Activated B cell treated with CpG ODN at 0.5 μM for 24 hours (primary cell): ENCODE measurements around the gene CLTCL1. TPM values are rescaled to one million over a fixed set of nuclear protein-coding genes. Genes with fewer than 3 reads are reported as not detected.

Source experiments
- ATAC-seq: fragments of 200-7000 bp; cut with Tn5 transposase; one replicate; pipeline ENCODE4 v1.10.0; 2021; ENCODE audit warnings: low read depth, mild to moderate bottlenecking, moderate library complexity
- CTCF ChIA-PET: fragments of 350-600 bp; sonication (Branson Sonifier 250); formaldehyde crosslinking; loops from one replicate; lab custom pipeline; 2021; ENCODE audit warnings: antibody characterized with exemption; lab: Charles Lee
- POLR2A ChIA-PET: fragments of 350-600 bp; sonication (Branson Sonifier 250); formaldehyde crosslinking; loops from one replicate; lab custom pipeline; 2021; ENCODE audit warnings: antibody characterized with exemption; lab: Charles Lee
- DNase-seq: peaks from one replicate; pipeline ENCODE4 v3.0.0; 2022
- H3K27ac Mint-ChIP-seq: one replicate; pipeline ENCODE4 v1.8.0; 2020; ENCODE audit warnings: mixed read lengths
- H3K27me3 Mint-ChIP-seq: one replicate; pipeline ENCODE4 v1.8.0; 2021; ENCODE audit warnings: mixed read lengths
- H3K36me3 Mint-ChIP-seq: one replicate; pipeline ENCODE4 v1.8.0; 2021; ENCODE audit warnings: low read depth, mixed read lengths
- H3K4me1 Mint-ChIP-seq: one replicate; pipeline ENCODE4 v1.8.0; 2021; ENCODE audit warnings: mixed read lengths
- H3K4me3 Mint-ChIP-seq: one replicate; pipeline ENCODE4 v1.8.0; 2020; ENCODE audit warnings: mild to moderate bottlenecking, mixed read lengths
- H3K9me3 Mint-ChIP-seq: one replicate; pipeline ENCODE4 v1.8.0; 2020; ENCODE audit warnings: mixed read lengths
- intact Hi-C: fragments of 100-400 bp; cut with micrococcal nuclease; formaldehyde crosslinking; loops from one replicate; pipeline ENCODE4 v1.15.1; 2024
- total RNA-seq: library from RNA; stranded (reverse); gene quantifications from 2 replicates; pipeline ENCODE4 v1.2.3, GENCODE V29; 2022
- TF ChIP-seq, protein P1 (sequence below): fragments of 200-600 bp; IDR thresholded peaks from one replicate; pipeline ENCODE4 v1.8.0; 2022; ENCODE audit warnings: antibody characterized with exemption, mild to moderate bottlenecking

The CLTCL1 gene
- total RNA-seq, 1 donor from 2014 or later: 5.0 TPM

DNA sequence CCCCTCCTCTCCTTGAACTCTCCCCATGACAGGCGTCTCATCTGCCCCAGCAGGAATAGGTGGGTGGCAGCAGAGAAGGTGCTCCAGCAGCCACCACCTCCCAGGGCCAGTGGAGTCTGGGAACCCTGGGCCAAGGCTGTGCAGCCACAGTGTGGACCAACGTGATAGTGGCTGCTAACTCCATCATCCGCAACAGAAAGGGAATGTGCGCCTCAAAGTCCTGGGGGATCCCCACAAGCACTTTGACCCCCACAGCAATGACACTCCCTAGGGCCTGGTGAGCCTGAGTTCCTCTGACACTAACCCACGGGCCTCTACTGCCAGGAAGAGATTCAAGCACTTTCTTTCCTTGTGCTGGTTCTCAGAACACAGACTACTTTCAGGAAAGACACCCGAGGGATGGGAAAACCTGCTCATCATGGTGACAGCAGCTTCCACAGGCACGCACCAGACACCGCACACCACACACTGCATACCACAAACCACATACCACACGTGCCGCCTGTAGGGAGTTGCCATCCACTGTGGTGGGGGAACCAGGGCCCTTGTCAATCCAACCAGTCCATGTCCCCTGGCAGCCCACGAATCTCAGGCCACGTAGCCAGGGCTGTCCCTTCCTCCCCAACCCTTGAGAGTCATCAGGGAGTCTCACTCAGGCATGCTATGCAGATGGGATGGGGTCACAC is 109.6 kb downstream of the CLTCL1 start:
- peaks cover 6% of the 10 kb centered on the region for H3K4me1 Mint-ChIP-seq
- DNase-seq (no peak), ATAC-seq (no peak)
- no peaks in the 10 kb centered on the region for H3K27me3 Mint-ChIP-seq
- intact Hi-C loops: no loop called here
- peak overlapping the region; percentile 30 for H3K27ac Mint-ChIP-seq
- TF ChIP-seq, protein P1, sequence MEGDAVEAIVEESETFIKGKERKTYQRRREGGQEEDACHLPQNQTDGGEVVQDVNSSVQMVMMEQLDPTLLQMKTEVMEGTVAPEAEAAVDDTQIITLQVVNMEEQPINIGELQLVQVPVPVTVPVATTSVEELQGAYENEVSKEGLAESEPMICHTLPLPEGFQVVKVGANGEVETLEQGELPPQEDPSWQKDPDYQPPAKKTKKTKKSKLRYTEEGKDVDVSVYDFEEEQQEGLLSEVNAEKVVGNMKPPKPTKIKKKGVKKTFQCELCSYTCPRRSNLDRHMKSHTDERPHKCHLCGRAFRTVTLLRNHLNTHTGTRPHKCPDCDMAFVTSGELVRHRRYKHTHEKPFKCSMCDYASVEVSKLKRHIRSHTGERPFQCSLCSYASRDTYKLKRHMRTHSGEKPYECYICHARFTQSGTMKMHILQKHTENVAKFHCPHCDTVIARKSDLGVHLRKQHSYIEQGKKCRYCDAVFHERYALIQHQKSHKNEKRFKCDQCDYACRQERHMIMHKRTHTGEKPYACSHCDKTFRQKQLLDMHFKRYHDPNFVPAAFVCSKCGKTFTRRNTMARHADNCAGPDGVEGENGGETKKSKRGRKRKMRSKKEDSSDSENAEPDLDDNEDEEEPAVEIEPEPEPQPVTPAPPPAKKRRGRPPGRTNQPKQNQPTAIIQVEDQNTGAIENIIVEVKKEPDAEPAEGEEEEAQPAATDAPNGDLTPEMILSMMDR: no peak
- H3K9me3 Mint-ChIP-seq: no peaks in the 10 kb centered on the region
- ChIA-PET POLR2A (no interaction called here), CTCF (interaction anchor here (1.5 kb wide), 1 partner anchor 448 kb away, joined by 4 read pairs; no protein-coding TSS in a partner anchor)
- H3K4me3 Mint-ChIP-seq: no peak overlapping the region
- H3K36me3 Mint-ChIP-seq: peaks cover 3% of the 10 kb centered on the region

DNA sequence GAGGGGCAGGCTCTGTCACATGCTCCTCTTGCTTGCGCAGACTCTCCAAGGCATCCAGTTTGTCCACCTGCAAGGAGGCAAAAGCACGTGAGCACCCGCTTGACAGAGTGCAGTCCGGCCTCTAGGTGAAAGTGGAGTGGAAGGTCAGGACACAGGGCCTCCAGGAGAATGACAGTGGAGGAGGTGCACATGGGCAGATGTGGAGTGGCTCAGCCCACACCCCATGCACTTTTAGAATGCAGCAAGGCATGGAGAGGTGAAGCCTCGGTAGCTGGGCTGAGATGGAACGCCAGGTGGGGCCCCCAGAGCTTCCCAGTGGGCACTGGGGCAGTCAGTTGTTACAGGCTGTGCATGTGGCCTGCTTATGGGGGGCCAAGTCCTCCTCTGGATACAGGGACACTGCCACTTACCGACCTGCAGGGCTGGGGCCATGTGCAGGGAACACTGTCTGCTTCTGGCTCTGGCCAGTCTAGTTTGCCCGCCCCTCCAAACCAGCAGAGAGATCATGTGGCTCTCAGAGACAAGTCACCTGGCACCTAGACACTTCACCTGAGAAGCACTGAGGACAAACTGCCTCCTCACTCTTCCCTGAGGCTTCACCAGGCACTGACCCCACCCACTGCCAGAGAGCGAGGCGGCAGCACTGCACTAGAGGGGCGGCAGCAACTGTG is 110.6 kb downstream of the CLTCL1 start:
- H3K27ac Mint-ChIP-seq: no peak overlapping the region
- H3K9me3 Mint-ChIP-seq: no peaks in the 10 kb centered on the region
- H3K36me3 Mint-ChIP-seq: peaks cover 3% of the 10 kb centered on the region
- H3K27me3 Mint-ChIP-seq: no peaks in the 10 kb centered on the region
- DNase-seq (no peak), ATAC-seq (no peak)
- H3K4me1 Mint-ChIP-seq: peaks cover 10% of the 10 kb centered on the region
- peak overlapping the region; percentile 7 for H3K4me3 Mint-ChIP-seq
- CTCF ChIA-PET: interaction anchor here (3.1 kb wide), 1 partner anchor 297 kb away, joined by 21 read pairs; the partner anchor contains the start of genes CDC45 and UFD1
- TF ChIP-seq, protein P1: no peak
- POLR2A ChIA-PET: no interaction called here
- intact Hi-C loops: no loop called here

DNA sequence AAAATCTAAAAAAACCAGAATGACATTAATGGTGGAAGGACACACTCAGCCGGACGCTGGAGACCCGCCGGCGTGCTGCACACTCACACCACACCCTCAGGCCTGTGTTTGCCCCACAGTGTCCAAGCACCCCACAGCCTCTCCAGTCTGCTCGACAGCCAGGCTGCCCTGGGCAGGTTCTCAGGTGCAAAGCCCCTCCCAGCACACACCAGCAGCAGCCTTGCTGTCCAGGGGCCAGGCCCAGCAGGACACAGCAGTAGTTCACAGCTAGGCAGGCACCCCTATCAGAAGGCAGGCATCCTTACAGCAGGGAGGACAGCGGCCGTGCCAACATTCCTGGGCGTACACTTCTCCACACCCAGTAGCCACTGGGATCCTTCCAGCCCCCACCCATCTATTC is 111.3 kb downstream of the CLTCL1 start:
- Mint-ChIP-seq H3K36me3 (peaks cover 4% of the 10 kb centered on the region), H3K27me3 (no peaks in the 10 kb centered on the region), H3K4me1 (peaks cover 14% of the 10 kb centered on the region), H3K4me3 (peak overlapping the region; percentile 7), H3K27ac (no peak overlapping the region), H3K9me3 (no peaks in the 10 kb centered on the region)
- CTCF ChIA-PET: interaction anchor here (0.7 to 3.1 kb wide), 6 partner anchors 36 to 450 kb away, joined by 3 to 21 read pairs (median 4); partner anchors contain the start of genes CDC45, ESS2 and UFD1
- intact Hi-C loops: no loop called here
- ATAC-seq: no peak
- TF ChIP-seq, protein P1: no peak
- no peak for DNase-seq
- POLR2A ChIA-PET: interaction anchor here (2.6 kb wide), 1 partner anchor 450 kb away, joined by 7 read pairs; no protein-coding TSS in a partner anchor

DNA sequence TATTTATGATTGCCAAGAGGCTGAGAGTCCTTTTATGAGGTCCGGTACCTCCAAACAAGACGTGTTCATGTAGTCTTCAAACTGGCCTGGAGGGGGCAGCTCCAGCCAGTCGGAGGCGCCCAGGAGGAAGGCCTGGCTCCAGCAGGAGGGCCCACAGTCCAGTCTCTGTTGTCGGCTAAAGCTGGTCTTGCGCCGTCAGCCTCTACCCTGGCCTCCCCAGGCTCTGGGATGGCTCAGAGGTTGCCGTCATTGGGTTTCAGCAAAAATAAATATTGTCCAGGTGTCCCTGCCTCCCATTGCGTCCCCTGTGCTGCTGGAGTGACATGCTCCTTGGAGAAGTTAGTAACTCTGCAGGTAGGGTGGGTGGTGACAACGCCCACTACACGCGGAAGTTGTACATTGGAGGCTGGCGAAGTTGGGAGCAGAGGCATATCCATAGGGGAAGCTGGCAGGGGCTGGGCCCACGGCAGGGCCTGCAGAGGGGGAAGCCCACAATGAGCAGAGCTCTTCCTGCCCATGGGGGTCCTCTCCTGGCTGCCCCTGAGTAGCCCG is 111.9 kb downstream of the CLTCL1 start:
- peak overlapping the region; percentile 68 for H3K27ac Mint-ChIP-seq
- ChIA-PET CTCF (interaction anchor here (0.7 to 3.1 kb wide), 9 partner anchors 35 to 450 kb away, joined by 3 to 21 read pairs (median 3); partner anchors contain the start of genes CDC45, ESS2 and UFD1), POLR2A (interaction anchor here (1.2 to 2.6 kb wide), 6 partner anchors 35 to 450 kb away, joined by 4 to 14 read pairs (median 9); partner anchors contain the start of genes CDC45, DGCR2, ESS2 and HIRA)
- intact Hi-C loops: loop anchor here (1.0 to 5.0 kb wide), 9 partner anchors 35 to 678 kb away; partner anchors contain the start of genes CDC45, CLTCL1, DGCR2 and ESS2
- TF ChIP-seq, protein P1: no peak
- ATAC-seq: peak; percentile 53
- H3K4me1 Mint-ChIP-seq: peaks cover 20% of the 10 kb centered on the region
- H3K36me3 Mint-ChIP-seq: peaks cover 4% of the 10 kb centered on the region
- H3K9me3 Mint-ChIP-seq: no peaks in the 10 kb centered on the region
- no peaks in the 10 kb centered on the region for H3K27me3 Mint-ChIP-seq
- peak overlapping the region; percentile 85 for H3K4me3 Mint-ChIP-seq
- no peak for DNase-seq
